ENCODE data around the gene POC5.

POC5 gene

GRCh38 chr5:75651575-75652238 lies 65.5 kb downstream of the POC5 start:
- no peak overlapping the region for H3K4me3 ChIP-seq
- no peak for DNase-seq (ENCODE audit: low spot score)
- no peak overlapping the region for H3K27ac ChIP-seq
- no peak for TF ChIP-seq CTCF (IDR thresholded peaks at IDR 0.05)

GRCh38 chr5:75648712-75649111 lies 68.5 kb downstream of the POC5 start:
- Histone ChIP-seq H3K27ac (no peak overlapping the region), H3K4me3 (no peak overlapping the region)
- no peak for DNase-seq (ENCODE audit: low spot score)
- no peak for TF ChIP-seq CTCF (IDR thresholded peaks at IDR 0.05)

- Histone ChIP-seq H3K27ac (no peak overlapping the region), H3K4me3 (no peak overlapping the region)
- DNase-seq (ENCODE audit: low spot score), result no peak
- no peak for TF ChIP-seq CTCF (IDR thresholded peaks at IDR 0.05)
These were observed 76.4 kb downstream of the POC5 start for GRCh38 chr5:75640826-75641225.

GRCh38 chr5:75640395-75640794 lies 76.8 kb downstream of the POC5 start:
- Histone ChIP-seq H3K27ac (no peak overlapping the region), H3K4me3 (no peak overlapping the region)
- no peak for TF ChIP-seq CTCF (IDR thresholded peaks at IDR 0.05)
- DNase-seq (ENCODE audit: low spot score), result no peak

GRCh38 chr5:75639535-75640311 lies 77.5 kb downstream of the POC5 start:
- H3K4me3 ChIP-seq, result no peak overlapping the region
- DNase-seq (ENCODE audit: low spot score), result no peak
- no peak for TF ChIP-seq CTCF (IDR thresholded peaks at IDR 0.05)
- H3K27ac ChIP-seq, result no peak overlapping the region

- H3K4me3 ChIP-seq, result no peak overlapping the region
- no peak overlapping the region for H3K27ac ChIP-seq
- TF ChIP-seq CTCF (IDR thresholded peaks at IDR 0.05), result no peak
- no peak for DNase-seq (ENCODE audit: low spot score)
These were observed 79.3 kb downstream of the POC5 start for GRCh38 chr5:75637949-75638348.

- no peak for TF ChIP-seq CTCF (IDR thresholded peaks at IDR 0.05)
- no peak overlapping the region for H3K4me3 ChIP-seq
- no peak overlapping the region for H3K27ac ChIP-seq
- no peak for DNase-seq (ENCODE audit: low spot score)
These were observed 84.9 kb downstream of the POC5 start for GRCh38 chr5:75632321-75632720.
